Activated CD4-positive, CD25-positive, alpha-beta regulatory T cell (primary cell): ENCODE results near the gene P2RX1.

Source experiments
- DNase-seq, 4 experiments: peaks; one replicate each; lab custom pipeline; 2025; lab: John Stamatoyannopoulos, UW

The P2RX1 gene

DNA sequence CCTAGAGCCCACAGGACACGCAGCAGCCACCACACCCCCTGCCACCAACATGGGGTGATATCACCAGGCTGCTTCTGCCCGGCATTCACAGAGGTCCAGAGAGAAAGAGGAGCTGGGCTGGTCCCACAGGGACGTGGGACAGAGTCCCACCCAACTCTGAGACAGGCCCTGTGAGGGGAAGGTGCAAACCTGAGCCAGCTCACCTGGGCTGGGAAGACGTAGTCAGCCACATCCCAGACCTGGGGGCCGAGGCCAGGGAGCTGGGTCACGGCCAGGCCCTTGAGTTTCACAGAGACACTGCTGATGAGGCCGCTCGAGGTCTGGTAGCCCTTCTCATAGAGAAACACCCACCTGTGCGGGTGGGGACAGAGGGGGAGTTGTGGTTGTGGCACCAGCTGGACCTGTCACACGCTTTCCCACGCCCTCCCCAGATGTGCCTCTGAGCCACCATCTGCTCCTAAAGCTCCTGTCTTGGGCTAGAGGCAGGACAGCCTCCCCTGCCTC, 11.2 kb downstream of the P2RX1 start:
- DNase-seq, result no peak

- DNase-seq, result no peak
These were observed 11.8 kb downstream of the P2RX1 start for GRCh38 chr17:3904501-3904900.

DNA sequence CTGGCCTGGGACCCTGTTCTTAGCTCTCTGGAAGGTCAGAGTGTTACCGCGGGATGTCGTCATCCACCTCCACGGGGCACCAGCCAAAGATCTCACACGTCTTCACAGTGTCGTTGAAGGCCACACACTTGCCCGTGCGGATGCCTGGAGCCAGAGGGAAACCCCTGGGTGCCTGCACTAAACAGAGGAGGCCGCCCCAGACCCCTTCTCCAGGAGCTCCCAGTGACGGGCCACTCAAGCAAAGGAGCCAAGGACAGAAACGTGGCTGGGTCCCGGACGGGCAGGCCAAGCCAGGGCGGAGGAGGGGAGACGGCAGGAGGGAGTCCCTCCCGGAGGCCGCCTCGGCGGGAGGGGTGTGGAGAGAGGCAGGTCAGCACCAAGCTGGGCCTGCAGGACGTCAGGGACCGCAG, 12.4 kb downstream of the P2RX1 start:
- no peak for DNase-seq

- DNase-seq, result no peak
These were observed 13.0 kb downstream of the P2RX1 start for GRCh38 chr17:3903051-3903825.

DNA sequence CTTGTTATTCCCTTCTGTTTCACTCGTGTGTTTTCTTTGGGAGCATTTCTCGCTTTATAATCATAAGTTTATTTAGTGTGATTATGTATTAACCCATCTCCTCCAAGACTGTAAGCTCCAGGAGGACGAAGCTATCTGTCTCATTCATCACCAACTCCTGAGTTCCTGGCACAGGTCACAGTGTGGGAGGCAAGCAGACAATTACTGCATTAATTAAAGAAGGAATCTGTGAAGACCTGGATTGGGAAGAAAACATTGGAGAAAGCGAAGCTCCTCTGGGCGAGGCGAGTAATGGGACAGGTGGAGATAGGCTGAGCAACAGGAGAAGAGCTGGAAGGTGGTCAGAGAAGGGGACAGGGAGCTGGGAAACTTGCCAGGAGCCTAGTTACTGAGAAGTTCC, 15.6 kb downstream of the P2RX1 start:
- no peak for DNase-seq

DNA sequence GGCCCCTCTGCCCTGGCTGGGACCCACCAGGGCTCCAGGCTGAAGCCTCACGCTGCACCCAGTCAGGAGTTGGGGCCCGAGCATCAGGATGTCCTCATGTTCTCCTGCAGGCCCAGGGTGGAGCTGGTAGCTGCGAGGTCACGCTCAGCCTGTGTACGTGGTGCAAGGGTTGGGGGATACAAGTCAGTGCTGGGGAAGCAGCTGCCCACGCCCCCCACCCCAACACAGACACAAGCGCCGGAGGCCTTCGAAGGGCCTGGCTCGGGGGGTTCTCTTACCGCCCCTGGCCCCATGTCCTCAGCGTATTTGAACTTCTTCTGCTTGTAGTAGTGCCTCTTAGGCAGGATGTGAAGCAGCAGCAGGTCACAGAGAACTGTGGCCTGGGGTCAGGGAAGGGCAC, 18.5 kb downstream of the P2RX1 start:
- no peak for DNase-seq

- DNase-seq, result no peak
These were observed 19.4 kb downstream of the P2RX1 start for GRCh38 chr17:3896968-3897235.

GRCh38 chr17:3896108-3896967, 19.9 kb downstream of the P2RX1 start:
- no peak for DNase-seq

DNA sequence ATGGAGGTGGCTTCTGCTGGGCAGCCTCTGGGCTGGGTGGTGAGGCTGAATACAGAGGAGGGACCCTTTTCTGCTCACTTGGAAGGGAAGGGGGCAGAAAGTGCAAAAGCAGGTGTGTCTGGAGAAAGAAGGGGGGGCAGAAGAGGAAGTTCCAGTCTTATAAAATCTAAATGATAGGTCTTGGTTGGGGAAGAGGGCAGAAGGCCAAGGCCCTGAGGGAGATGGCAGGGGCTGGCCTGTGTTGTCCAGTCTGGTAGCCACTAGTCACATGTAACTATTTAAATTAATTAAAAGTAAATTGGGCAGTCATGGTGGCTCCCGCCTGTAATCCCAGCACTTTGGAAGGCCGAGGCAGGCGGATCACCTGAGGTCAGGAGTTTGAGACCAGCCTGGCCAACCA, 20.9 kb downstream of the P2RX1 start:
- no peak for DNase-seq

DNA sequence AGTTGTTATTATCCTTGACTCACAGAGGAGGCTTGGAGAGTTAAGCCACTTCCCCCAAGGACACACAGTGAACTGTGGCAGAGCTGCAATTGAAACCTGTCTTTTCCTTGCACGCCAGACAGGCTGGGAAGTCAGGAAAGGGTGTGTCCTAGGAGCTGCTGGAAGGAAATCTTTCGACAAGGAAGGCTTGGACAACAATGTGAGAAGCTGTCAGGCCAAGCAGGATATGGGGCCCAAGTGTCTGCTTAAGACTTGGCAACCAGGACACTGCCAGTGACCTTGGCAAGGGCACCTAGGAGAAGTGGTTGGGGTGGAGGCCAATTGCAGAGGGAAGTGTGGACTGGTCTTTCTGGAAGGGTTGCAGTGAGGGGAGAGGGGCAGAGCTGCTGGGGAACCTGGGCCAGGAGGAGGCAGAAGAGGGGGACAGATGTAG, 21.3 kb downstream of the P2RX1 start:
- DNase-seq, result no peak

GRCh38 chr17:3894188-3894587, 22.1 kb downstream of the P2RX1 start:
- no peak for DNase-seq

GRCh38 chr17:3893720-3894116, 22.5 kb downstream of the P2RX1 start:
- DNase-seq, result no peak

DNA sequence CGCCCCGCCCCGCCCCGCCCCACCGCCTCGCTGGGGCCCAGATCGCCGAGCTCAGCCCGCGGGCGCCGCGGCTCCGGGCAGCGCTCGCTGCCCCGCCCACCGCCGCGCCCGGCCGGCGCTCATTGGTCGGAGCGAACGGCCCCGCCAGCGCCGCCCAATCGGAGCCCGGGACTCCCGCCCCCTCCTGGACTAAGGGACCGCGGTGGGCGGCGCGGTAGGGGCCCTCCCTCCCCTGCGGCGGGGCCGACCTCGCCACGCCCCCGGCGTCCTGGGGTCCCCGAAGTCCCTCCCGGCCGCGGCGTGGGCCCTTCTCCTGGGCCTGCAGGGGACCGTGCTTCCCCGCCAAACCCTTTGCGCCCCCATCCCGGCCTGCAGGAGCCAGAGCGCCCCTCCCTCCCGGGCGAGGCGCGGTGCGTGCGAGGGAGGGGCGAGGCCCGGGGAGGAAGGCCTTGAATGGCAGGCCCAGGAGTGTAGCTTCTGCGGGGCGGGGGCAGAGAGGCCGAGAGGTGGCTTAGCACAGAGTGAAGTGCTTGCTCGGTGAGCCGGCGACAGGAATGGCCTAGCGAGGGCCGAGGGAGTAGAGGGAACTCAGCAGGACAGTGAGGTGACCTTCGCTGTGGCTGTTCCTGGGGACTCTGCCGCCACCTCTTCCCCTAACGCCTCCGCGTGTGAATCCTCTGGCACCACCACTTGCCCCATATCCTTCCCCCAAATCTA, 23.1 kb downstream of the P2RX1 start, which contains the start of gene CAMKK1:
Gene CAMKK1, minus strand, starts transcription at position 51 of the 717 bp plus-strand sequence. CDS start 7,366 bp downstream, outside the sequence.
- peak; percentile 72 to 82 (median 80) for DNase-seq

DNA sequence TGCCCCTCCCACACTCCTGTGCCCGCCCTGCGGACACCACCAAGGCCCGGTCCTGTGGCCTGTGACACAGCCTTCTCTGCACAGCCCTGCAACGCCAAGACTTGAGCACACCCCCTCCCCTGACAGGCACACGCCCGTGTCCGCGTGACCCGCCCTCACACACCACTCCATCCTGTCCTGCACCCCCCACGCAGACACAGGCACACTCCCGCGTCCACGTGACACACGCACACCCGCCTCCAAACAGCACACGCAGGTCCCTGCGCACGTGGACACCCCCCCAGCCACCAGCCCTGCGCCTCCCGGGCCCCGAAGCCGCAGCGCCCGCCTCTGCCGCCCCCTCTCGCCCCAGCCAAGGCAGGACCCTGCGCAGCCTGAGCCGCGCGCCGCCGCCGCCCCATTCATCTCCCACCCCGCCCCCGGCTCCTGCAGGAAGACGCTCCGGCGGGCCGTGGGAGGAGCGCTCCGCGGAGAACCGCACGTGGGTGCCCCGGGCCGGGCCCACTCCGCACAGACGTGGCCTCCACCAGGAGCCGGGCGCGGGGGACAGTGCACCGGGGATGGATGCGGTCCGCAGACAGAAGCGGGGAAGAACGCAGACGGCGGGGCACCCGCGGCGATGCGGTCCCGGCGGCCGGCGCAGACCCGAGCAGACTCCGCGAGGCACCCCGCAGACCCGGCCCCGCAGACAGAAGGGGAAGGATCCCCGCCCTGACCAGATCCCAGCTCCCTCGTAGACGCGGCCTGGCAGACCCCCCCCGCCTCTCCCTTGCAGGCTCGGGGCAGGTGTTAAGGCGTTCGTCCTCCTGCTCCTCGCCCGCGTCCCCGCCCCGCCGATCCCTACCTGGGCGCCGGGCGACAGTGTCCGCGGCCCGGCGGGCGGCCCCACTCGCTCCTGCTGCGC, 23.9 kb downstream of the P2RX1 start:
- peak; percentile 44 to 77 (median 58) for DNase-seq

DNA sequence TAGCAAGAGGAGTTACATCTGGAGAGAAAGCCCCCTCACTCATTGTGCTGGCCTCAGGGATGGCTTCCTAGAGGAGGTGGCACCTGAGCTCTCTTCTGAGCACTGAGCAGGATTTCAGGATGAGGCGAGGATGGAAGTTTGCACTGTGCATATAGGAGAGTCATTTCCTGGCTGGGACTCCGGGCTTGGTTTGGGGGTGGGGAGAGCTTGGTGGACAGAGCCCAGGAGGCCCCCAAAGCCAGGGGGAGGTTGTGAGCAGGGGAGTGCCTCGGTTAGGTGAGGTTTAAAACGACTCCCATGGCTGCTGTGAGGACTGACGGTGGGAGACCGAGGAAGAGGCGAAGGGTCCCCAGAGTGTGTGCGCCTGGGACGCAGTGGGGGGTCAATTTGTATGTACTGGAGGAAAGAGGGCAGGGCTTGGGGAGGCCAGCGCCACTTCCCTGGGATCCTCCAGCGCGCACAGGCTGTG, 24.6 kb downstream of the P2RX1 start:
- no peak for DNase-seq

- DNase-seq, result no peak
These were observed 25.4 kb downstream of the P2RX1 start for GRCh38 chr17:3890878-3891219.

DNA sequence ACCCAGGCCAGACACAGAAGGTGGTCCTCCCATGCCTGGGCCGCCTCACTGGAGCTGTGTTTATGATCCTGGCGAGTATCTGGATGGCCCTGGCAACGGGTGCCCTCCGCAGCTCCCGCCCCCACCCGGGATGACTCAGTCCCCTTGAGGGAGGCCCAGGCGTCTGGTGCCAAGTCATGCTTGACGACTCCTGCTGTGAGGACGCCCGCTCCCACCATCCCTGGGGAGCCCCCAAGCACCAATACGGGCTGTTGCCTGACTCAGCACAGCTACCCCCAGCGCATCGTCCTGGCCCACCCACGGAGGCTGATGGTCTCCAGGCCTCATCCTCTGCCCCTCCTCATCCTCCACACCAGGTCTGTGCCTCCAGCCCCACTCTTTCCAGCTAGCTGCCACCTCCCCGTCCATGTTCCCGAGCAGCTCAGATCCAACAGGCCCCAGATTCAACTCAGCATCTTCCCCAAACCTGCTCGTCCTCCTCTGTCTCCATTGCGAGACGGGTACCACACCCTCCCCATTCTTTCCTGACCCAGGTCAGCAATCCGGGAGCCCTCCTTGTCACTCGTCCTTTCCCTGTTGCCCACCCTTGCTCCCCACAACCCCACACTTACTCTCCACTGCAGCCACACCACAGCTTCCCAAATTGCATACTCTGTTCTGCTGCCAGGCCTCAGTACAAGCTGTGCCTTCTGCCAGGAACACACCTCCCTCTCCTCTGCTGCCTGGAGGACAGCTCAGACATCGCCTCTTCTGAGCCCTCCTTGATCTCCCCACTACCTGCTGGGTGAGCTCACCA, 26.0 kb downstream of the P2RX1 start:
- no peak for DNase-seq

DNA sequence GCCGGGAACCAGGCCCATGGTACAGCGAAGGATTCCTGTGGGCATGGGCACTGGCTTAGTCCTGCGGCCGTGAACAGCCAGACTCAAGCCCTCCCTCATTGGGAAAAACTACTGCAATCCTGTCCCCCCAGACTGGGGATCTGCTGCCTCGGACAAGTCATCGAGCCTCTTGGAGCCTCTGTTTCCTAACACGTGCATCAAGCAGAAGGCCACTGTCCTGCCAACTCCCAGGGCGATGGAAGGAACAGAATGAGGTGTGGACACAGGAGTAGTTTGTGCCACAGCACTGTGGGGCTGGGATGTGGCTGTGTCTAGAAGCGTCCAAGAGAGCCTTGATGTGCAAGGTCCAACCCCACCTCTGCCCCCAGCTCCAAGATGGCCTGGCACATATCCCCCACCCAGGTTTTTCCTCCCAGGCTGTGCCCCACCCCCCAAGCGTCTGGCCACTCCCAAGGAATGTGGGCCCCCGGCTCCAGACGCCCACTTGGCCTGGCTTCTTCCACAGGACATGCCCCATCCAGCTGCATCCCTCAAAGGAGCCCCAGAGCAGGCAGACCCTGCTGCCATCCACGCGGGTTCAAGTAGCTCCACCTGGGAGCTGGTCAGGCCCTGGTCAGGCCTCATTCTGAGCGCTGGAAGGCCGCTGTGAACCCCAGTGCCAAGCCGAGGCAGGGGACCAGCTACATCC, 26.8 kb downstream of the P2RX1 start:
- DNase-seq, result no peak

DNA sequence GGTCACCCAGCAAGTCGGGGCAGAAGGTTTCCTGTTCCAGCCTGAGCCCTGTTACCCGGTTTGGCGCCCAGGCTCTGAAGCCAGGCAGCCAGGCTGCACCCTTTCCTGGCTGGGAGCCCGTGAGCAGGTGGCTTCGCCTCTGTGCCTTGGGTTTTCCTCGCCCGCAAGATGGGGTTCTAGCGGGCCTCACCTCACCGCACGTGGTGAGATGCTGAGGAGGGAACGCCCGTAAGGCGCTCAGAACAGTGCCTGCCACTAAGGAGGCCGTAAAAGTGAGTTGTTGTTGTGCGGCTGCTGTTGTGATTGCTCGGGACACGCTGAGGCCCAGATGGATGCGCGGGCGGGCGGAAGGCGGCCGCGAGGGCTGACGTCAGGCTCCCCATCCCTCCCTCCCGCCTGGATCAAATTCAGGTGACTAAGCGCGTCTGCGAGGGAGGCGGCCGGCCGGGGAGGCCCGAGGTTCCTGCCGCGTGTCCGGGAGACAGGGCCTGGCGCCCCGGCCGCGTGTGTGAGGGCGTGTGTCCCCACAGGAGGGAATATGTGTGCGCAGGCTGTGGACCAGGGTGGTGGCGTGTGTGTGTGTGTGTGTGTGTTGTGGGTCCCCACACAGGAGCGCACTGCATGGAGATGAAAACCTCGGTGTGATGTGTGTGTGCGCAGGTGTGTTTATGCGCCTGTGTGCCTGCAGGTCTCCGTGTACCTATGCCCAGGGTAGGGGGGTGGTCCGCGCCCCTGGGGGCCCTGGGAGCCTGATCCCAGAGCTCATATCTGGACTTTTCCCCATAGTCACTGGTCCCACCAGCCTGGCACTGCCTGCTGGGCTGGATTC, 27.7 kb downstream of the P2RX1 start:
- DNase-seq, result no peak
